ENCODE data around the gene PTP4A2.

GRCh38 chr1:31927661-31927980, 10.5 kb downstream of the PTP4A2 start:
- TF ChIP-seq CTCF (IDR thresholded peaks at IDR 0.05 in 4 of 5, conservative IDR thresholded peaks at IDR 0.05 in 1 of 5) (no peak), POLR2A (IDR thresholded peaks at IDR 0.05) (no peak)
